ENCODE measurements around the gene PAPLN. TPM values are rescaled to one million over a fixed set of nuclear protein-coding genes. Genes with fewer than 3 reads are reported as not detected.

The PAPLN gene
- total RNA-seq, 1 experiment from 2014 or later = 9.6 TPM

DNA sequence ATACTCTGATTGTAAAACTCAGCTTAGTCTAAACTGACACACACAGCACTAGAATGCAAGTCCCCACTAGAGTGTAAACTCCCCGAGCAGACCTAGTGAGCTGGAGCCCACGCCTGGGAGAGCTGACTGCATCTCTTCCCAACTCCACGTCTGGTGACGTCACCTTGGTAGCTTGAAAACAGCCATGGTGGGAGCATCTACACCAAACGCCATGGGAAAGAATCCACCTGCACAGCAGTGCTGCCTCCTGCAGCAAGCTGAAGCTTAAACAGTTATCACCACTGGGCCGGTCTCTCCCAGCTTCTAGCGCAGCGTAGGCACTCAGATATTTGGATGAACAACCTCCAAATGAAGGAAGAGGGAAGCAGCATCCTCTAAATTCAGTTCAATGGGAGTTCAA lies 4.3 kb upstream of the PAPLN start:
- no peak for TF ChIP-seq ELF1 (IDR thresholded peaks at IDR 0.05; ENCODE audit: borderline replicate concordance, low read depth)
- TF ChIP-seq, protein P1, sequence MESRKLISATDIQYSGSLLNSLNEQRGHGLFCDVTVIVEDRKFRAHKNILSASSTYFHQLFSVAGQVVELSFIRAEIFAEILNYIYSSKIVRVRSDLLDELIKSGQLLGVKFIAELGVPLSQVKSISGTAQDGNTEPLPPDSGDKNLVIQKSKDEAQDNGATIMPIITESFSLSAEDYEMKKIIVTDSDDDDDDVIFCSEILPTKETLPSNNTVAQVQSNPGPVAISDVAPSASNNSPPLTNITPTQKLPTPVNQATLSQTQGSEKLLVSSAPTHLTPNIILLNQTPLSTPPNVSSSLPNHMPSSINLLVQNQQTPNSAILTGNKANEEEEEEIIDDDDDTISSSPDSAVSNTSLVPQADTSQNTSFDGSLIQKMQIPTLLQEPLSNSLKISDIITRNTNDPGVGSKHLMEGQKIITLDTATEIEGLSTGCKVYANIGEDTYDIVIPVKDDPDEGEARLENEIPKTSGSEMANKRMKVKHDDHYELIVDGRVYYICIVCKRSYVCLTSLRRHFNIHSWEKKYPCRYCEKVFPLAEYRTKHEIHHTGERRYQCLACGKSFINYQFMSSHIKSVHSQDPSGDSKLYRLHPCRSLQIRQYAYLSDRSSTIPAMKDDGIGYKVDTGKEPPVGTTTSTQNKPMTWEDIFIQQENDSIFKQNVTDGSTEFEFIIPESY (IDR thresholded peaks at IDR 0.05; ENCODE audit: extremely low read depth, insufficient replicate concordance, low read length) = no peak
- TF ChIP-seq TCF7L2 (IDR thresholded peaks at IDR 0.05; ENCODE audit: borderline replicate concordance, extremely low read depth, insufficient read depth, insufficient read length) = no peak
- Histone ChIP-seq H3K79me2 (ENCODE audit: insufficient read depth, low read length) (no peaks in the 10 kb centered on the region), H3K4me1 (ENCODE audit: control insufficient read depth in 1 of 2, insufficient read depth in 2 of 2, low read length in 2 of 2) (peaks cover 0 to 7% of the 10 kb centered on the region in 2 experiments; a peak in 2 of 4 replicates), H3K27ac (ENCODE audit: low read depth, low read length) (no peak overlapping the region), H3K4me3 (replicated peaks in 1 of 2; ENCODE audit: low read depth in 1 of 2, low read length in 2 of 2) (no peak overlapping the region), H3K9ac (ENCODE audit: low read length) (no peak overlapping the region), H3K9me2 (ENCODE audit: insufficient read depth) (no peaks in the 10 kb centered on the region), H3K4me2 (ENCODE audit: low read length) (no peak overlapping the region), H3K27me3 (ENCODE audit: insufficient read depth, low read length) (0 out of 2 replicates have a peak, but pooled peaks cover 14% of the 10 kb centered on the region), H4K20me1 (ENCODE audit: insufficient read depth) (no peaks in the 10 kb centered on the region), H2AFZ (ENCODE audit: low read depth, low read length, poor library complexity, severe bottlenecking) (no peak overlapping the region), H3K9me3 (ENCODE audit: control insufficient read depth in 1 of 2, insufficient read depth in 1 of 2, low read depth in 1 of 2, low read length in 2 of 2) (no peaks in the 10 kb centered on the region), H3K36me3 (ENCODE audit: control insufficient read depth in 1 of 2, insufficient read depth in 2 of 2, low read length in 2 of 2) (no peaks in the 10 kb centered on the region)
- no peak for DNase-seq (ENCODE audit: low read depth, low spot score)
- intact Hi-C loops (cut with micrococcal nuclease) = no loop called here
- ChIA-PET CTCF (interaction anchor here (1.6 kb wide), 1 partner anchor 63 kb away, joined by 3 read pairs; no protein-coding TSS in a partner anchor), POLR2A (no interaction called here), RAD21 (ENCODE audit: low non-redundant PET in 1 of 2, low total read pairs in 2 of 2, uncharacterized antibody in 2 of 2, unreplicated experiment in 2 of 2) (no interaction called here)
- no peak for ATAC-seq
- no TSS peak for BruUV-seq (replicated peaks)

DNA sequence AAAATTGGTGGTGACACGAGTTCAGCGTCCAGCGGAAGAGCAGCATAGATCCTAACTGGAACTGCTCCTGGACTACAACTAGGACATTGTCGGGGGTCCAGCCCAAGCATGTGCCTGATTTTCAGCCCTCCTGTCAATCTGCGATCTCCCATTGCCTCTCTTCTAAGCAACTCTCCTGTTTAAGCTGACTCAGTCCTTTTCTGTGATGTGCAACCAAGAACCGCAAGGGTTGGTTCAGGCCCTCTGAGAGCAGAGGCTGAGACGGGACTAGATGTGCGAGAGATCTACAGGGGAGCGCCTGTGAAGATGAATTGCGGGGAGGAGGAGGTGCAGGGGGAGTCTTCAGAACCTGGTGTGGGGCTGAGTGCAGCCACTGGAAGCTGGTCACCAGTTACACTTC lies 3.7 kb upstream of the PAPLN start:
- intact Hi-C loops (cut with micrococcal nuclease) = no loop called here
- H3K9me3 ChIP-seq (ENCODE audit: control insufficient read depth in 1 of 2, insufficient read depth in 1 of 2, low read depth in 1 of 2, low read length in 2 of 2) = no peaks in the 10 kb centered on the region
- ChIA-PET RAD21 (ENCODE audit: low non-redundant PET in 1 of 2, low total read pairs in 2 of 2, uncharacterized antibody in 2 of 2, unreplicated experiment in 2 of 2) (no interaction called here), CTCF (no interaction called here), POLR2A (no interaction called here)
- ATAC-seq = no peak
- no peaks in the 10 kb centered on the region for H3K36me3 ChIP-seq (ENCODE audit: control insufficient read depth in 1 of 2, insufficient read depth in 2 of 2, low read length in 2 of 2)
- no peak overlapping the region for H3K9ac ChIP-seq (ENCODE audit: low read length)
- no peak overlapping the region for H3K4me3 ChIP-seq (replicated peaks in 1 of 2; ENCODE audit: low read depth in 1 of 2, low read length in 2 of 2)
- BruUV-seq (replicated peaks) = no TSS peak
- no peaks in the 10 kb centered on the region for H3K79me2 ChIP-seq (ENCODE audit: insufficient read depth, low read length)
- H2AFZ ChIP-seq (ENCODE audit: low read depth, low read length, poor library complexity, severe bottlenecking) = no peak overlapping the region
- H3K9me2 ChIP-seq (ENCODE audit: insufficient read depth) = no peaks in the 10 kb centered on the region
- H3K4me1 ChIP-seq (ENCODE audit: control insufficient read depth in 1 of 2, insufficient read depth in 2 of 2, low read length in 2 of 2) = peaks cover 2 to 12% of the 10 kb centered on the region in 2 experiments
- no peak overlapping the region for H3K4me2 ChIP-seq (ENCODE audit: low read length)
- no peak for DNase-seq (ENCODE audit: low read depth, low spot score)
- H3K27me3 ChIP-seq (ENCODE audit: insufficient read depth, low read length) = 0 out of 2 replicates have a peak, but pooled peaks cover 14% of the 10 kb centered on the region
- no peak overlapping the region for H3K27ac ChIP-seq (ENCODE audit: low read depth, low read length)
- H4K20me1 ChIP-seq (ENCODE audit: insufficient read depth) = no peaks in the 10 kb centered on the region
- TF ChIP-seq YY1 (IDR thresholded peaks at IDR 0.05; ENCODE audit: extremely low read depth, insufficient replicate concordance, low read depth, low read length) (no peak), POLR2AphosphoS5 (IDR thresholded peaks at IDR 0.05; ENCODE audit: low read depth, low read length) (no peak), JUND (IDR thresholded peaks at IDR 0.05) (no peak), FOSL1 (IDR thresholded peaks at IDR 0.05; ENCODE audit: low read depth) (no peak), EZH2phosphoT487 (IDR thresholded peaks at IDR 0.05; ENCODE audit: borderline replicate concordance) (no peak), ELF1 (IDR thresholded peaks at IDR 0.05; ENCODE audit: borderline replicate concordance, low read depth) (no peak), CBX3 (IDR thresholded peaks at IDR 0.05; ENCODE audit: low read depth) (no peak), SP1 (IDR thresholded peaks at IDR 0.05; ENCODE audit: low read depth) (no peak), EZH2 (IDR thresholded peaks at IDR 0.05) (no peak), POLR2A (IDR thresholded peaks at IDR 0.05; ENCODE audit: borderline replicate concordance, extremely low read depth, insufficient read depth, insufficient read length) (no peak), RAD21 (IDR thresholded peaks at IDR 0.05; ENCODE audit: low read depth) (no peak), EGR1 (IDR thresholded peaks at IDR 0.05; ENCODE audit: low read depth) (no peak)
- TF ChIP-seq, protein P2, sequence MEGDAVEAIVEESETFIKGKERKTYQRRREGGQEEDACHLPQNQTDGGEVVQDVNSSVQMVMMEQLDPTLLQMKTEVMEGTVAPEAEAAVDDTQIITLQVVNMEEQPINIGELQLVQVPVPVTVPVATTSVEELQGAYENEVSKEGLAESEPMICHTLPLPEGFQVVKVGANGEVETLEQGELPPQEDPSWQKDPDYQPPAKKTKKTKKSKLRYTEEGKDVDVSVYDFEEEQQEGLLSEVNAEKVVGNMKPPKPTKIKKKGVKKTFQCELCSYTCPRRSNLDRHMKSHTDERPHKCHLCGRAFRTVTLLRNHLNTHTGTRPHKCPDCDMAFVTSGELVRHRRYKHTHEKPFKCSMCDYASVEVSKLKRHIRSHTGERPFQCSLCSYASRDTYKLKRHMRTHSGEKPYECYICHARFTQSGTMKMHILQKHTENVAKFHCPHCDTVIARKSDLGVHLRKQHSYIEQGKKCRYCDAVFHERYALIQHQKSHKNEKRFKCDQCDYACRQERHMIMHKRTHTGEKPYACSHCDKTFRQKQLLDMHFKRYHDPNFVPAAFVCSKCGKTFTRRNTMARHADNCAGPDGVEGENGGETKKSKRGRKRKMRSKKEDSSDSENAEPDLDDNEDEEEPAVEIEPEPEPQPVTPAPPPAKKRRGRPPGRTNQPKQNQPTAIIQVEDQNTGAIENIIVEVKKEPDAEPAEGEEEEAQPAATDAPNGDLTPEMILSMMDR (IDR thresholded peaks at IDR 0.05 in 2 of 3, conservative IDR thresholded peaks at IDR 0.05 in 1 of 3; ENCODE audit: borderline replicate concordance in 1 of 3, insufficient read depth in 1 of 3, low read depth in 2 of 3, low read length in 2 of 3) = no peak
- TF ChIP-seq, protein P1 (IDR thresholded peaks at IDR 0.05; ENCODE audit: extremely low read depth, insufficient replicate concordance, low read length) = no peak
